ENCODE measurements around the gene PLCH1.

The PLCH1 gene

GRCh38 chr3:155363690-155364070, 381.2 kb downstream of the PLCH1 start:
- no peaks in the 10 kb centered on the region for H3K4me1 ChIP-seq
- TF ChIP-seq CTCF (IDR thresholded peaks at IDR 0.05; ENCODE audit: low read depth, low read length) = no peak
- DNase-seq = no peak
- no peaks in the 10 kb centered on the region for H3K36me3 ChIP-seq
- H3K27me3 ChIP-seq = no peaks in the 10 kb centered on the region
- no peak overlapping the region for H3K4me3 ChIP-seq (ENCODE audit: low read depth, low read length)
- H3K9me3 ChIP-seq = no peaks in the 10 kb centered on the region

- Histone ChIP-seq H3K4me1 (no peaks in the 10 kb centered on the region), H3K4me3 (ENCODE audit: low read depth, low read length) (no peak overlapping the region), H3K36me3 (no peaks in the 10 kb centered on the region), H3K9me3 (no peaks in the 10 kb centered on the region), H3K27me3 (no peaks in the 10 kb centered on the region)
- TF ChIP-seq CTCF (IDR thresholded peaks at IDR 0.05; ENCODE audit: low read depth, low read length) = no peak
- no peak for DNase-seq
These were observed 381.8 kb downstream of the PLCH1 start for GRCh38 chr3:155362808-155363689.

GRCh38 chr3:155360281-155360680, 384.6 kb downstream of the PLCH1 start:
- TF ChIP-seq CTCF (IDR thresholded peaks at IDR 0.05; ENCODE audit: low read depth, low read length) = no peak
- DNase-seq = no peak
- Histone ChIP-seq H3K4me1 (no peaks in the 10 kb centered on the region), H3K9me3 (no peaks in the 10 kb centered on the region), H3K4me3 (ENCODE audit: low read depth, low read length) (no peak overlapping the region), H3K27me3 (no peaks in the 10 kb centered on the region), H3K36me3 (no peaks in the 10 kb centered on the region)

GRCh38 chr3:155356594-155357370, 388.1 kb downstream of the PLCH1 start:
- H3K4me3 ChIP-seq (ENCODE audit: low read depth, low read length) = no peak overlapping the region
- no peak for DNase-seq

GRCh38 chr3:155354658-155355057, 390.2 kb downstream of the PLCH1 start:
- Histone ChIP-seq H3K27me3 (no peaks in the 10 kb centered on the region), H3K36me3 (no peaks in the 10 kb centered on the region), H3K4me1 (no peaks in the 10 kb centered on the region), H3K9me3 (no peaks in the 10 kb centered on the region), H3K4me3 (ENCODE audit: low read depth, low read length) (no peak overlapping the region)
- no peak for TF ChIP-seq CTCF (IDR thresholded peaks at IDR 0.05; ENCODE audit: low read depth, low read length)
- DNase-seq = no peak

More at GRCh38 chr3:155356594-155357370, 388.1 kb downstream of the PLCH1 start:
- H3K36me3 ChIP-seq = no peaks in the 10 kb centered on the region
- no peaks in the 10 kb centered on the region for H3K4me1 ChIP-seq
- no peaks in the 10 kb centered on the region for H3K27me3 ChIP-seq
- TF ChIP-seq CTCF (IDR thresholded peaks at IDR 0.05; ENCODE audit: low read depth, low read length) = 0 out of 2 replicates have a peak, but pooled peaks have one; percentile 13
- H3K9me3 ChIP-seq = no peaks in the 10 kb centered on the region

Measured in BE2C (cell line).